HepG2 (cell line): ENCODE data around the gene SGSH. TPM values are rescaled to one million over a fixed set of nuclear protein-coding genes. Genes with fewer than 3 reads are reported as not detected.
A peak's percentile ranks its signal among the peaks of the same experiment; 100 is the strongest.

Experiments
- ARNTL ChIP-seq: sonication (generic); formaldehyde crosslinking; IDR thresholded peaks from 2 replicates; pipeline ENCODE4 v1.4.0; 2020; ENCODE audit warnings: mild to moderate bottlenecking, missing genetic modification reagents
- ATF7 ChIP-seq, 2 experiments: fragments of 450-650 bp in 1 of 2; sonication (generic) in 1 of 2; formaldehyde crosslinking in 1 of 2; IDR thresholded peaks; 2 replicates each; pipeline versions ENCODE4 v1.4.0 to v1.6.1; 2016 to 2020; ENCODE audit warnings: antibody characterized with exemption in 1 of 2, mild to moderate bottlenecking in 1 of 2, missing genetic modification reagents in 1 of 2
- ETV5 ChIP-seq: IDR thresholded peaks from 2 replicates; pipeline ENCODE4 v1.6.1; 2018; ENCODE audit warnings: missing biosample characterization, missing genetic modification reagents, inconsistent platforms, borderline replicate concordance
- HOXA3 ChIP-seq: sonication (generic); formaldehyde crosslinking; IDR thresholded peaks from 2 replicates; pipeline ENCODE4 v1.5.0; 2020; ENCODE audit warnings: missing genetic modification reagents
- IKZF4 ChIP-seq: sonication (generic); formaldehyde crosslinking; IDR thresholded peaks from 2 replicates; pipeline ENCODE4 v1.5.1; 2020; ENCODE audit warnings: borderline replicate concordance, mild to moderate bottlenecking, low read depth, missing genetic modification reagents; ENCODE audit errors: not compliant biosample characterization
- KAT8 ChIP-seq: IDR thresholded peaks from 2 replicates; pipeline ENCODE4 v1.6.1; 2016; ENCODE audit warnings: missing genetic modification reagents, missing compliant biosample characterization
- MYNN ChIP-seq: sonication (generic); formaldehyde crosslinking; IDR thresholded peaks from 2 replicates; pipeline ENCODE4 v1.4.0; 2020; ENCODE audit warnings: mild to moderate bottlenecking, low read depth, missing genetic modification reagents
- POLR2G ChIP-seq: fragments of 200-400 bp; formaldehyde crosslinking; IDR thresholded peaks from 2 replicates; pipeline ENCODE4 v1.6.1; 2018; ENCODE audit warnings: mild to moderate bottlenecking, low read depth, low read length, moderate library complexity
- RBAK ChIP-seq: sonication (generic); formaldehyde crosslinking; IDR thresholded peaks from 2 replicates; pipeline ENCODE4 v1.5.1; 2020; ENCODE audit warnings: mild to moderate bottlenecking, missing genetic modification reagents
- ZNF160 ChIP-seq: sonication (generic); formaldehyde crosslinking; IDR thresholded peaks from 2 replicates; pipeline ENCODE4 v1.8.0; 2022; ENCODE audit warnings: mild to moderate bottlenecking, inconsistent platforms, missing genetic modification reagents
- ZNF335 ChIP-seq: sonication (generic); formaldehyde crosslinking; IDR thresholded peaks from 2 replicates; pipeline ENCODE4 v1.4.0; 2020; ENCODE audit warnings: missing genetic modification reagents
- ZNF33B ChIP-seq: sonication (generic); formaldehyde crosslinking; IDR thresholded peaks from 2 replicates; pipeline ENCODE4 v1.5.1; 2020; ENCODE audit warnings: mild to moderate bottlenecking, missing genetic modification reagents
- ZNF703 ChIP-seq: sonication (generic); formaldehyde crosslinking; IDR thresholded peaks from 2 replicates; pipeline ENCODE4 v1.5.1; 2020; ENCODE audit warnings: missing genetic modification reagents, mild to moderate bottlenecking, moderate library complexity, borderline replicate concordance
- ZNF737 ChIP-seq: sonication (generic); formaldehyde crosslinking; IDR thresholded peaks from 2 replicates; pipeline ENCODE4 v1.5.0; 2020; ENCODE audit warnings: missing genetic modification reagents, mild to moderate bottlenecking, borderline replicate concordance
- ZNF773 ChIP-seq: sonication (generic); formaldehyde crosslinking; IDR thresholded peaks from 2 replicates; pipeline ENCODE4 v1.4.0; 2020; ENCODE audit warnings: missing genetic modification reagents, borderline replicate concordance
- ZNF776 ChIP-seq: sonication (generic); formaldehyde crosslinking; IDR thresholded peaks from 2 replicates; pipeline ENCODE4 v1.4.0; 2020; ENCODE audit warnings: mild to moderate bottlenecking, missing genetic modification reagents
- polyA plus RNA-seq, 8 experiments: library from polyadenylated mRNA; depleted of rRNA in 3 of 8; stranded (reverse) in 7 of 8; unstranded in 1 of 8; fragments of >200 nt; fragmentation: Illumina TruSeq in 4 of 8; extraction: Trizol in 4 of 8; gene quantifications; 2 replicates each; pipeline versions ENCODE4 v1.2.1 to v1.2.3, GENCODE V29; 2011 to 2016; ENCODE audit warnings: low read depth in 4 of 8, missing spikeins in 1 of 8, mixed read lengths in 1 of 8; ENCODE audit not compliant: insufficient read depth in 1 of 8
- total RNA-seq, 5 experiments: library from RNA; depleted of rRNA; stranded (reverse); fragments of >200 nt; fragmentation: Illumina TruSeq; extraction: Trizol; gene quantifications; 2 replicates each; pipeline ENCODE4 v1.2.3, GENCODE V29; 2016; ENCODE audit warnings: low read depth in 1 of 5
- TF ChIP-seq, protein P1 (sequence below): sonication (generic); formaldehyde crosslinking; IDR thresholded peaks from 2 replicates; pipeline ENCODE4 v1.4.0; 2020; ENCODE audit warnings: missing genetic modification reagents
- TF ChIP-seq, protein P2 (sequence below): sonication (generic); formaldehyde crosslinking; IDR thresholded peaks from 2 replicates; pipeline ENCODE4 v1.4.0; 2020; ENCODE audit warnings: low read depth, mild to moderate bottlenecking, missing genetic modification reagents
- TF ChIP-seq, protein P3 (sequence below): sonication (generic); formaldehyde crosslinking; IDR thresholded peaks from 2 replicates; pipeline ENCODE4 v1.4.0; 2020; ENCODE audit warnings: missing genetic modification reagents
- TF ChIP-seq, protein P4 (sequence below): sonication (generic); formaldehyde crosslinking; IDR thresholded peaks from 2 replicates; pipeline ENCODE4 v1.4.0; 2020; ENCODE audit warnings: missing genetic modification reagents

The SGSH gene
- total and polyA plus RNA-seq, 2 of the 13 experiments (the other 11 are each of a cell fraction or from before 2014, with no cell fraction given): 12.2 to 17.6 TPM

DNA sequence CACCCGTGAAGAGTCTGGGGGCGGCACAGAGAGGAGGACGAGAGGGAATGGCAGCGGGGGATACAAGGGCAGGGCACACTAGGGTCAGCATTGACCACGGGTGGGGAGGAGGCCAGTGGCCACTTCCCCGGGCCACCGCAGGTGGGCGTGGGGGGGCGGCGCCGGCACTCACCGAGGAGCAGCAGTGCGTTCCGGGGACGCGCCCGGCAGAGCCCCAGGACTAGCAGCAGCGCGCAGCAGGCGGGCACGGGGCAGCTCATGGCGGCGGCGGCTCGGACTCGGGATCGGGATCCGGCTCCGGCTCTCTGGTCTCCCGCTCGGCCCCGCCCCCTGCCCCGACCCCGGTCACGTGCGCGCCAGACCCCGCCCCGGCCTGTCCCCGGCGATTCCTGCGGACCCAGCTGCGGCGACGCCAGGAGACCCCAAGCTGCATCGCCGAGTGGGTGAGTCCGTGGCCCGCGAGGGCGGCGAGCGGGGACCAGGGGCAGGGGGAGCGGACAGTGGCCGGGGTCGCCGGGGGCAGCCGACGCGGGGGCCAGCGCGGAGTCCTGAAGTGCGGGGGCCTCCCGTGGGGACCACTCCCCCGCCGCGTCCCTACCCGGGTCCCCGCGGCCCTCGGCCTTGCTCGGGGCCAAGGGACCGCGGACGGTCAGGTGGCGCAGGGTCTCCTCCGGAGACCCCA is at the start of gene SGSH, which contains the start of gene SLC26A11 (continued):
- TF ChIP-seq ZNF335 (CRISPR knock-in tag) (peak; percentile 96), ZNF160 (CRISPR knock-in tag) (no peak), ETV5 (CRISPR knock-in tag) (peak; percentile 37; the same call in 1 of the 2 replicates), HOXA3 (CRISPR knock-in tag) (peak; percentile 34; the same call in 1 of the 2 replicates), MYNN (CRISPR knock-in tag) (0 out of 2 replicates have a peak, but pooled peaks have one; percentile 36), ZNF737 (CRISPR knock-in tag) (no peak), ZNF773 (CRISPR knock-in tag) (0 out of 2 replicates have a peak, but pooled peaks have one; percentile 74), ARNTL (CRISPR knock-in tag) (peak; percentile 63), ZNF33B (0 out of 2 replicates have a peak, but pooled peaks have one; percentile 65), IKZF4 (CRISPR knock-in tag) (peak; percentile 56), RBAK (CRISPR knock-in tag) (no peak), KAT8 (CRISPR knock-in tag) (0 out of 2 replicates have a peak, but pooled peaks have one; percentile 17), ATF7 (IDR thresholded peaks at IDR 0.05) (no peak), ATF7 (CRISPR knock-in tag; IDR thresholded peaks at IDR 0.05) (peak; percentile 49), ZNF703 (no peak), POLR2G (peak; percentile 71), ZNF776 (CRISPR knock-in tag) (peak; percentile 94)
- TF ChIP-seq, protein P1, sequence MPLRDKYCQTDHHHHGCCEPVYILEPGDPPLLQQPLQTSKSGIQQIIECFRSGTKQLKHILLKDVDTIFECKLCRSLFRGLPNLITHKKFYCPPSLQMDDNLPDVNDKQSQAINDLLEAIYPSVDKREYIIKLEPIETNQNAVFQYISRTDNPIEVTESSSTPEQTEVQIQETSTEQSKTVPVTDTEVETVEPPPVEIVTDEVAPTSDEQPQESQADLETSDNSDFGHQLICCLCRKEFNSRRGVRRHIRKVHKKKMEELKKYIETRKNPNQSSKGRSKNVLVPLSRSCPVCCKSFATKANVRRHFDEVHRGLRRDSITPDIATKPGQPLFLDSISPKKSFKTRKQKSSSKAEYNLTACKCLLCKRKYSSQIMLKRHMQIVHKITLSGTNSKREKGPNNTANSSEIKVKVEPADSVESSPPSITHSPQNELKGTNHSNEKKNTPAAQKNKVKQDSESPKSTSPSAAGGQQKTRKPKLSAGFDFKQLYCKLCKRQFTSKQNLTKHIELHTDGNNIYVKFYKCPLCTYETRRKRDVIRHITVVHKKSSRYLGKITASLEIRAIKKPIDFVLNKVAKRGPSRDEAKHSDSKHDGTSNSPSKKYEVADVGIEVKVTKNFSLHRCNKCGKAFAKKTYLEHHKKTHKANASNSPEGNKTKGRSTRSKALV: no peak
- TF ChIP-seq, protein P2, sequence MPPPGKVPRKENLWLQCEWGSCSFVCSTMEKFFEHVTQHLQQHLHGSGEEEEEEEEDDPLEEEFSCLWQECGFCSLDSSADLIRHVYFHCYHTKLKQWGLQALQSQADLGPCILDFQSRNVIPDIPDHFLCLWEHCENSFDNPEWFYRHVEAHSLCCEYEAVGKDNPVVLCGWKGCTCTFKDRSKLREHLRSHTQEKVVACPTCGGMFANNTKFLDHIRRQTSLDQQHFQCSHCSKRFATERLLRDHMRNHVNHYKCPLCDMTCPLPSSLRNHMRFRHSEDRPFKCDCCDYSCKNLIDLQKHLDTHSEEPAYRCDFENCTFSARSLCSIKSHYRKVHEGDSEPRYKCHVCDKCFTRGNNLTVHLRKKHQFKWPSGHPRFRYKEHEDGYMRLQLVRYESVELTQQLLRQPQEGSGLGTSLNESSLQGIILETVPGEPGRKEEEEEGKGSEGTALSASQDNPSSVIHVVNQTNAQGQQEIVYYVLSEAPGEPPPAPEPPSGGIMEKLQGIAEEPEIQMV (CRISPR knock-in tag): 0 out of 2 replicates have a peak, but pooled peaks have one; percentile 79
- TF ChIP-seq, protein P3, sequence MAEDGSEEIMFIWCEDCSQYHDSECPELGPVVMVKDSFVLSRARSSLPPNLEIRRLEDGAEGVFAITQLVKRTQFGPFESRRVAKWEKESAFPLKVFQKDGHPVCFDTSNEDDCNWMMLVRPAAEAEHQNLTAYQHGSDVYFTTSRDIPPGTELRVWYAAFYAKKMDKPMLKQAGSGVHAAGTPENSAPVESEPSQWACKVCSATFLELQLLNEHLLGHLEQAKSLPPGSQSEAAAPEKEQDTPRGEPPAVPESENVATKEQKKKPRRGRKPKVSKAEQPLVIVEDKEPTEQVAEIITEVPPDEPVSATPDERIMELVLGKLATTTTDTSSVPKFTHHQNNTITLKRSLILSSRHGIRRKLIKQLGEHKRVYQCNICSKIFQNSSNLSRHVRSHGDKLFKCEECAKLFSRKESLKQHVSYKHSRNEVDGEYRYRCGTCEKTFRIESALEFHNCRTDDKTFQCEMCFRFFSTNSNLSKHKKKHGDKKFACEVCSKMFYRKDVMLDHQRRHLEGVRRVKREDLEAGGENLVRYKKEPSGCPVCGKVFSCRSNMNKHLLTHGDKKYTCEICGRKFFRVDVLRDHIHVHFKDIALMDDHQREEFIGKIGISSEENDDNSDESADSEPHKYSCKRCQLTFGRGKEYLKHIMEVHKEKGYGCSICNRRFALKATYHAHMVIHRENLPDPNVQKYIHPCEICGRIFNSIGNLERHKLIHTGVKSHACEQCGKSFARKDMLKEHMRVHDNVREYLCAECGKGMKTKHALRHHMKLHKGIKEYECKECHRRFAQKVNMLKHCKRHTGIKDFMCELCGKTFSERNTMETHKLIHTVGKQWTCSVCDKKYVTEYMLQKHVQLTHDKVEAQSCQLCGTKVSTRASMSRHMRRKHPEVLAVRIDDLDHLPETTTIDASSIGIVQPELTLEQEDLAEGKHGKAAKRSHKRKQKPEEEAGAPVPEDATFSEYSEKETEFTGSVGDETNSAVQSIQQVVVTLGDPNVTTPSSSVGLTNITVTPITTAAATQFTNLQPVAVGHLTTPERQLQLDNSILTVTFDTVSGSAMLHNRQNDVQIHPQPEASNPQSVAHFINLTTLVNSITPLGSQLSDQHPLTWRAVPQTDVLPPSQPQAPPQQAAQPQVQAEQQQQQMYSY (CRISPR knock-in tag): peak; percentile 94
- TF ChIP-seq, protein P4, sequence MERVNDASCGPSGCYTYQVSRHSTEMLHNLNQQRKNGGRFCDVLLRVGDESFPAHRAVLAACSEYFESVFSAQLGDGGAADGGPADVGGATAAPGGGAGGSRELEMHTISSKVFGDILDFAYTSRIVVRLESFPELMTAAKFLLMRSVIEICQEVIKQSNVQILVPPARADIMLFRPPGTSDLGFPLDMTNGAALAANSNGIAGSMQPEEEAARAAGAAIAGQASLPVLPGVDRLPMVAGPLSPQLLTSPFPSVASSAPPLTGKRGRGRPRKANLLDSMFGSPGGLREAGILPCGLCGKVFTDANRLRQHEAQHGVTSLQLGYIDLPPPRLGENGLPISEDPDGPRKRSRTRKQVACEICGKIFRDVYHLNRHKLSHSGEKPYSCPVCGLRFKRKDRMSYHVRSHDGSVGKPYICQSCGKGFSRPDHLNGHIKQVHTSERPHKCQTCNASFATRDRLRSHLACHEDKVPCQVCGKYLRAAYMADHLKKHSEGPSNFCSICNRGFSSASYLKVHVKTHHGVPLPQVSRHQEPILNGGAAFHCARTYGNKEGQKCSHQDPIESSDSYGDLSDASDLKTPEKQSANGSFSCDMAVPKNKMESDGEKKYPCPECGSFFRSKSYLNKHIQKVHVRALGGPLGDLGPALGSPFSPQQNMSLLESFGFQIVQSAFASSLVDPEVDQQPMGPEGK (CRISPR knock-in tag): peak; percentile 29; the same call in 1 of the 2 replicates
